Activated naive CD4-positive, alpha-beta T cell treated with anti-CD3 and anti-CD28 coated beads, Interleukin-2, amount 50 U/mL, for 72 hours (primary cell): Measurements from ENCODE around the gene FXN. TPM values are rescaled to one million over a fixed set of nuclear protein-coding genes. Genes with fewer than 3 reads are reported as not detected.
A peak's percentile ranks its signal among the peaks of the same experiment; 100 is the strongest.

Experiments
- ATAC-seq, 2 donors: fragments of 150-1000 bp; cut with Tn5 transposase; 2 replicates each; pipeline ENCODE4 v1.10.0; 2021; ENCODE audit warnings: mild to moderate bottlenecking in 2 of 2, moderate library complexity in 2 of 2
- DNase-seq, 2 donors: peaks; one replicate each; pipeline ENCODE4 v3.0.0; 2021 to 2022; ENCODE audit warnings: low spot score in 2 of 2
- H3K27ac Mint-ChIP-seq, 2 donors: one replicate each; pipeline ENCODE4 v1.8.0; 2022; ENCODE audit warnings: mild to moderate bottlenecking in 2 of 2, mixed read lengths in 2 of 2
- H3K36me3 Mint-ChIP-seq, 2 donors: one replicate each; pipeline ENCODE4 v1.8.0; 2022; ENCODE audit warnings: mixed read lengths in 2 of 2
- H3K9me3 Mint-ChIP-seq, 2 donors: one replicate each; pipeline ENCODE4 v1.8.0; 2022; ENCODE audit warnings: mixed read lengths in 2 of 2
- total RNA-seq, 2 donors: library from RNA; stranded (reverse); gene quantifications; one replicate each; pipeline ENCODE4 v1.2.3, GENCODE V29; 2022

Gene FXN
- total RNA-seq, 2 donors from 2014 or later: 7.0 to 22.9 TPM

DNA sequence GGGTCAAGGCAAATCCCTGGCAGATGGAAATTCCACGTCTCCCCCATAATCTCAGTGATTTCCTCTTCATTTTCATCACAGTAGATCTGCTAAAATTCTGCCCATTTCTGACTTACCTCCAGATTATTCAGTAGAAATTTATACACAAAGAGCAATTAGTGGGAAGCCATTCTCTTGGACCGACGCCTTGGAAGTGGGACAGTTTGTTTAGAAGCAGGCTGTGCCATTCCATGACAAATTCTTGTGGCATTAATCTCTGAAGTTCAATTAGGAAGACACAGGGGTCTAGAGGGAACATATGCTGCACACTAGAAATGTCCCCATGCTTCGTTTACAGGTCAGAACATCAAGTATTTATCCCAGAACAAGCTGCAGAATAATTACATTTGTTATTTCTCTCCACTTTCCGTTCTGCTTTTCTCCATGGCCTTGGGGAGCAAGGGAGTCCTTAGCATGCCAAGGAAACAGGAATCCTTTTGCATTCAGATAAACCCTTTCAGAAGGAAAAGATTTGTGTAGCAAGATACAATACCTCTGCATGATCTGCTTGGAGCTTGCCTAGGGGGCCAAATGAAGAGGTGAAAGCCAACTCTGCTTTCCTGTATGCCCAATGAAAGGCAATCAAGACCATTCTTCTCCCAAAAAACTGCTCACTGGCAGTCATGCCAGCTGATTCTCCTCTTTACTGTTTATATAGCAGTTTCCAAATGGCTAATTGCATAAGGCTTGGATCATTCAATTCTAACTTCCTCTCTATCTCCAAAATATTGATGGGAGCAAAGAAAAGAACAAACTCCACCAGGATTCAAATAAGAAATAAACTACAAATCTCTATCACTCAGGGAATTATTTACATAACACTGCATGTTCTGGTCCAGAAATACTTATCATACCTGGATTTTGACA lies 19.1 kb upstream of the FXN start:
- H3K36me3 Mint-ChIP-seq: no peaks in the 10 kb centered on the region
- no peaks in the 10 kb centered on the region for H3K9me3 Mint-ChIP-seq
- H3K27ac Mint-ChIP-seq: no peak overlapping the region
- no peak for DNase-seq
- ATAC-seq: no peak

DNA sequence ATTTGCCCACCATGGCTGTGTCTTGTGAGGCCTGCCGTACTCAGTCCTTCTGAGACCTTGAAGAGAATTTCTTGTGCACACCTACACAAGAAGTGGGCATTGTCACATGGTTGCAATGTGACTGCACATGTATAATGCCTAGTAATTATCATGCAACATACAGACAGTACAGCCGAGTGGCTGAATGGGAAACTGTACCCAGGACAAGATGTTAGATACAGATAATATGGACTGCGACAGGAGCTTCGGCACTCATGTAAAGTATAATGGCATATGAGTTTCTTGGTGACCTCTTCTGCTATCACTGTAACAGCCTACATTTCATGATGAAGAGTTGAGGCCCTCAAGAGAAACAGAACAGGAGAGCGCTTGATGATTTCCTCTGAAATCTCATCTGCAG lies 16.8 kb upstream of the FXN start:
- DNase-seq (no peak), ATAC-seq (no peak)
- Mint-ChIP-seq H3K27ac (no peak overlapping the region), H3K9me3 (no peaks in the 10 kb centered on the region), H3K36me3 (no peaks in the 10 kb centered on the region)

DNA sequence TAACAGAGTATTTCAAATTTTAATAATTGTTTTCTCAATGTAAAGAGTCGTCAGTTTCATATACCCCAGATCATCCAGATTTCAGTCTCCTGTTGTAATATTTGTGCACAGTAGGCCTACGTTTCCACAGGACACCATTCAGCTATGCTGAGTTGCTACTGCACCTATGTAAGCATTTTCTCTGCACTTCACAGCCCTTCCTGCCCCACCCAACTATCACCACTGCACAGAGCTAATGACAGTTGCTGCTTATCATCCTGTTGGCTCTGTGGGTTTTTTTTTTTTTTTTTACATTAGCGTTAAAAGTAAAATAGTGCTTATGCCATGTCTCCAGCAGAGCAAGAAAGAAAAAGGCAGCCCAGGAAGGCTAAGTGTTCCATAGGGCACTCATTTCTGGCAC lies 15.7 kb upstream of the FXN start:
- H3K9me3 Mint-ChIP-seq: no peaks in the 10 kb centered on the region
- no peak for ATAC-seq
- H3K27ac Mint-ChIP-seq: no peak overlapping the region

DNA sequence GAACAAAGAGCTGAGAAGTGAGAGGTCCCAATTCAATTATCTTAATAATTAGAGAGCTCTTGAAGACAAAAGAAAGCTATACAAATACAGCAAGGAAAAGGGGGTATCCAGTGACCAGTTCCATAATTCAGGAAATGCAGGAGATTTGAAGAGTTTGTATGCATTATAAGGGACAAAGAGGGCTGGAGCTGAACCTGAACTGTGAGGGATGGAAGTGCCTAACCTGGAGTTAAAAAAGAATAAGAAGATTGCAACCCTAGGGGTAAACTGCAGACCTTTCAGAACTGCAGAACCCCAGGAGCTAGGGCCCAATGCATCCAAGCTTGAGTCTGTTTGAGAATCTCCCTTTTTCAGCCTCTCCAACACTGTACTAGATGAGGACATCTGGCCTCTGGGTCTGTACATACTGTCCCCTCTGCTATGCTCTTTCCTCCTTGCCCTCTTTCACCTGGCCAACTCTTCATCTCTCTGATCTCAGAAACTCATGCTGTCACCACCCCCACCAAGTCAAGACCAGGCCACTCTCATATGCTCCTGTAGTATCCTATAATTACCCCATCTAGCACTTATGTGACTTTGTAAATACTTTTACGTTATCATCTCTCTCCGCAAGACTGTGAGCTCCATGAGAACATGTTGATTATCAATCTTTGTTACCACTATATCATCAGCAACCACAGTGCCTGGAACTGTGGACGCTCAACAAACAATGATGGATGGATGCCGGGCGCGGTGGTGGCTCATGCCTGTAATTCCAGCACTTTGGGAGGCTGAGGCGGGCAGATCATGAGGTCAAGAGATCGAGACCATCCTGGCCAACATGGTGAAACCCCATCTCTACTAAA lies 15.0 kb upstream of the FXN start:
- no peak for DNase-seq
- H3K27ac Mint-ChIP-seq: no peak overlapping the region
- no peaks in the 10 kb centered on the region for H3K36me3 Mint-ChIP-seq
- ATAC-seq: no peak
- no peaks in the 10 kb centered on the region for H3K9me3 Mint-ChIP-seq

More for the DNA sequence above, 15.7 kb upstream of the FXN start:
- DNase-seq: no peak
- no peaks in the 10 kb centered on the region for H3K36me3 Mint-ChIP-seq

DNA sequence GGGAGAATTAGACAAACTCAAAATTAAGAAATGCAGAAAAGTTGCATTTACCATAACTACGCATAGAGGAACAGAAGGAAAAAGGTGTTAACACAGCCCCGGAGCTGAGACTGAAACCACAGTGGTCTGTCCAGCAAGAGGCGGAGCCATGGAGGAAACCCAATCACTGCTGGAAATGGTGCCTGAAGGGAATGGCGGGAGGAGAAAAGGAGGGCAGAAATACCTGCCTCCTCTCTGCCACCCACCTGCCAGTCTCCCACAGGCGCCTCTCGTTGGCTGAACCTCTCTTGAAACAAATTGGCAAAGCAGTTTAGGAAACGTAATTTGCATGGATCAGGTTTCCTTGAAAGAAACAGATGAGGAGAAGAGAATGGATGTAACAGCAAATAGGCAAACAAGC lies 11.9 kb upstream of the FXN start:
- no peaks in the 10 kb centered on the region for H3K9me3 Mint-ChIP-seq
- no peak for DNase-seq
- H3K36me3 Mint-ChIP-seq: no peaks in the 10 kb centered on the region
- no peak for ATAC-seq
- H3K27ac Mint-ChIP-seq: no peak overlapping the region

DNA sequence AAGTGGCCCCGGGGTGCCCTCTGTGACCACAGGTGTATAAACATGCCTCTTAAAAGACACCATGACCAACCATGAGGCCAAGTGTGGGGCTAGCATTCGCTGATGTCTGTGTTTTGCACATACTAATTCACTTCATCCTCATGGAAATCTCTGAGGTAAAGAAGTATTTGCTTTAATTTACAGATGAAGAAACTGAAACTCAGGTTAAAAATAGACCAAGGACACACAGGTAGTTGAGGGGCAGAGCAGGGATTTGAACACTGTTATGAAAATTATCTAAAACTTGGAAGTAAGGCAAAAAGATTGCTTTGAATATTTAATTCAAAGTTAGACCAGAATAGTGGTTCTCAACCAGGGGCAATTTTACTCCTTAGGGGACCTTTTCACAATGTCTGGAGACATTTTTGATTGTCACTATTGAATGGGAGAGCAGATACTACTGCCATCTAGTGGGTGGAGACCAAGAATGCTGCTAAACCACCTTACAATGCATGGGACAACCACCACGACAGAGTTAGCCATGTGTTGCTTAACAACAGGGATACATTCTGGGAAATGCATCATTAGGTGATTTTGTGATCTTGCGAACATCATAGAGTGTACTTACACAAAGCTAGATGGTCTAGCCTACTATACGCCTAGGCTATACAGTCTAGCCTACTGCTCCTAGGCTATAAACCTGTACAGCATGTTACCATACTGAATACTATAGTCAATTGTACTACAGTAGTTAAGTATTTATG lies 8.0 kb upstream of the FXN start:
- peaks cover 0 to 9% of the 10 kb centered on the region in 2 donors for H3K36me3 Mint-ChIP-seq
- ATAC-seq (peak; percentile 75 to 78), DNase-seq (peak in 1 of 2 donors; percentile 51)
- H3K9me3 Mint-ChIP-seq: peaks cover 0 to 5% of the 10 kb centered on the region in 2 donors
- peak overlapping the region in 1 of 2 donors; percentile 75 for H3K27ac Mint-ChIP-seq

DNA sequence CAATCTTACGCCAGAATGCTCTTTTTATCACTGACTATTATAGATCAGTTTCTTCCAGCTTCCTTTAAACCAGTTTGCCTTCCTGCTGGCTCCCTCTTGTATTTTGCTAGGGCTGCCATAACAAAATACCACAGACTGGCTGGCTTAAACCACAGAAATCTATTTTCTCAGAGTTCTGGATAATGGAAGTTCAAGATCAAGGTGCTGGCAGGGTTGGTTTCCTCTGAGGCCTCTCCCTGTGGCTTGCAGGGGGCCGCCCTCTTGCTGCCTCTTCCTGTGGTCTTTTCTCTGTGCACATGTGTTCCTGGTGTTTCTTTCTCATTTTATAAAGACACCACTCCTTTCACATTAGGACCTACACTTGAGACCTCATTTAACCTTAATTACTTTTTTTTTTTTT lies 6.8 kb upstream of the FXN start:
- ATAC-seq (peak; percentile 67 to 75), DNase-seq (peak in 1 of 2 donors; percentile 11)
- Mint-ChIP-seq H3K27ac (no peak overlapping the region), H3K9me3 (peaks cover 0 to 5% of the 10 kb centered on the region in 2 donors), H3K36me3 (peaks cover 0 to 9% of the 10 kb centered on the region in 2 donors)

DNA sequence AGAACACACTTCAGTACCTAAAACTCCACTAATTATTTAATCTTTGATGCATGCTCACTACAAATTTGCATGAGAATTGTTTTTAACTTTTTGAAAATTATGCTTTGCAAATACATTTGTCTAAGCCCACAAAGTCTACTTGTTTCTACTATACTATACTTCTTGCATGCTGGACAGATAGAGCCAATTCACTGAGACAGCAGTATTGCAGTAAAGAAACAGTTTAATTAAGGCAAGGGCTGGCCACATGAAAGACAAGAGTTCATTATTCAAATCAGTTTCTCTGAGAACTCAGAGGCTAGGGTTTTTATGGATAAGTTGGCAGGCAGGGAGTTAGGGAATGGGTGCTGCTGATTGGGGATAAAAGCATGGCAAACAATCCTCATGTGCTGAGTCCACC lies 6.0 kb upstream of the FXN start:
- DNase-seq: no peak
- Mint-ChIP-seq H3K27ac (no peak overlapping the region), H3K36me3 (peaks cover 0 to 9% of the 10 kb centered on the region in 2 donors), H3K9me3 (peaks cover 0 to 5% of the 10 kb centered on the region in 2 donors)
- ATAC-seq: no peak

DNA sequence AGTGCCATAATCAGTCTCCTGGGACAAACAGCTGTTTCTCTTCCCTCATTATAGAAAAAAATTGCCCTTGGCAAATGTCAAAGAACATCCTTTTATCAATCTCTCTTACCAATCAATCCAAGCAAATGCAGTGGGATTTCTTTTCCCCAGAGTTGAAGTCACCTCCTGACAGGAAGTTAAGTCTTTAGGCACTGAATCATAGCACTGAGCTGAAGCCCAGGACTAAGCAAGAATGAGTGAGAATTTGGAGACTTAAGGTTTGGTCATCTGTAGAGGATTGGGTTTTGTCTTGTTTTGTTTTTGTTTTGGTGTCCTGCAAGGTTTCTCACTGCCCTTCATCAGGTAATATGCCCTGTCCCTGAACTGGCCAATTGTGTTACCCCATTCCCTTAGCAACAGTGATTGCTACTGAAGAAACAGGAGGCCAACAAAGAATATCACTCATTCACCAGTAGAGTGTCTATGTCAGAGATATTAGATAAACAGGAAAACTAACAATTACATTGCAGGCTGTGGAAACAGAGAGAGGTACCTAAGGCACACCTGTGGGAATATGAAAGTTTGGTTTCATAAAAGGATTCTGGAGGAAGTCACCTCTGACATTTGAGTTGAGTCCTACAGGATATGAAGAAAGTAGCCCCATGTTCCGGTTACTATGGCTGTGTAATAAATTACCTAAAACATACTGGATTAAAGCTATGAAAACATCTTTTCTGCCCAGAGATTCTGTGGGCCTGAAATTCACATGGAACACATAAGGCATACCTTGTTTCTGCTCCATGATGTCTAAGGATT lies 4.5 kb upstream of the FXN start:
- Mint-ChIP-seq H3K27ac (peak overlapping the region in 1 of 2 donors; percentile 52), H3K9me3 (peaks cover 0 to 5% of the 10 kb centered on the region in 2 donors), H3K36me3 (peaks cover 2 to 11% of the 10 kb centered on the region in 2 donors)
- ATAC-seq (no peak), DNase-seq (no peak)

DNA sequence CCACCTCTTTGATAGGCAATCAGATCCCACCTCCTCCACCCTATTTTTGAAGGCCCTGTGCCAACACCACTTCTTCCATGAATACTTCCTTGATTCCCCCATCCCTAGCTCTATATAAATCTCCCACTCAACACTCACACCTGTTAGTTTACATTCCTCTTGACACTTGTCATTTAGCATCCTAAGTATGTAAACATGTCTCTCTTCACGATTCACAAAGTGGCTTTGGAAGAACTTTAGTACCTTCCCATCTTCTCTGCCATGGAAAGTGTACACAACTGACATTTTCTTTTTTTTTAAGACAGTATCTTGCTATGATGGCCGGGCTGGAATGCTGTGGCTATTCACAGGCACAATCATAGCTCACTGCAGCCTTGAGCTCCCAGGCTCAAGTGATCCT lies 1.5 kb upstream of the FXN start:
- ATAC-seq (no peak), DNase-seq (no peak)
- H3K9me3 Mint-ChIP-seq: peaks cover 0 to 5% of the 10 kb centered on the region in 2 donors
- H3K36me3 Mint-ChIP-seq: peaks cover 9 to 19% of the 10 kb centered on the region in 2 donors
- no peak overlapping the region for H3K27ac Mint-ChIP-seq

DNA sequence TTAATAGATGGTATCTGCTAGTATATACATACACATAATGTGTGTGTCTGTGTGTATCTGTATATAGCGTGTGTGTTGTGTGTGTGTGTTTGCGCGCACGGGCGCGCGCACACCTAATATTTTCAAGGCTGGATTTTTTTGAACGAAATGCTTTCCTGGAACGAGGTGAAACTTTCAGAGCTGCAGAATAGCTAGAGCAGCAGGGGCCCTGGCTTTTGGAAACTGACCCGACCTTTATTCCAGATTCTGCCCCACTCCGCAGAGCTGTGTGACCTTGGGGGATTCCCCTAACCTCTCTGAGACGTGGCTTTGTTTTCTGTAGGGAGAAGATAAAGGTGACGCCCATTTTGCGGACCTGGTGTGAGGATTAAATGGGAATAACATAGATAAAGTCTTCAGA lies 757 bp downstream of the FXN start:
- H3K9me3 Mint-ChIP-seq: no peaks in the 10 kb centered on the region
- peaks cover 9% of the 10 kb centered on the region in 2 donors for H3K36me3 Mint-ChIP-seq
- DNase-seq (peak in 1 of 2 donors; percentile 12), ATAC-seq (peak; percentile 25 to 46)
- H3K27ac Mint-ChIP-seq: peak overlapping the region; percentile 85 to 95

DNA sequence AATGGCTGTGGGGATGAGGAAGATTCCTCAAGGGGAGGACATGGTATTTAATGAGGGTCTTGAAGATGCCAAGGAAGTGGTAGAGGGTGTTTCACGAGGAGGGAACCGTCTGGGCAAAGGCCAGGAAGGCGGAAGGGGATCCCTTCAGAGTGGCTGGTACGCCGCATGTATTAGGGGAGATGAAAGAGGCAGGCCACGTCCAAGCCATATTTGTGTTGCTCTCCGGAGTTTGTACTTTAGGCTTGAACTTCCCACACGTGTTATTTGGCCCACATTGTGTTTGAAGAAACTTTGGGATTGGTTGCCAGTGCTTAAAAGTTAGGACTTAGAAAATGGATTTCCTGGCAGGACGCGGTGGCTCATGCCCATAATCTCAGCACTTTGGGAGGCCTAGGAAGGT lies 1.2 kb downstream of the FXN start:
- ATAC-seq (no peak), DNase-seq (no peak)
- Mint-ChIP-seq H3K36me3 (peaks cover 9% of the 10 kb centered on the region in 2 donors), H3K27ac (peak overlapping the region; percentile 85 to 95), H3K9me3 (no peaks in the 10 kb centered on the region)

DNA sequence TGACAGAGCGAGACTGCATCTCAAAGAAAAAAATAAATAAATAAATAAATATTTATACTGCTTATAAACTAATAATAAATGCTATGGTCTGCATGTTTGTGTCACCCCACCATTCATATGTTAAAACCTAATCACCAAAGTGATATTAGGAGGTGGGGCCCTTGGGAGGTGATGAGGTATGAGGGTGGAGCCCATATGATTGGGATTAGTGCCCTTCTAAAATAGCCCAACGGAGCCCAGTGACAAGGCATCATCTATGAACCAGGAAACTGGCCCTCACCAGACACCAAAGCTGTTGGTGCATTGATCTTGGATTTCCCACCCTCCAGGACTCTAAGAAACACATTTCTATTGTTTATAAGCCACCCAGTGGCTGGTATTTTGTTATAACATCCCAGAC lies 5.1 kb downstream of the FXN start:
- H3K36me3 Mint-ChIP-seq: peaks cover 9% of the 10 kb centered on the region in 2 donors
- H3K9me3 Mint-ChIP-seq: no peaks in the 10 kb centered on the region
- H3K27ac Mint-ChIP-seq: no peak overlapping the region
- ATAC-seq (no peak), DNase-seq (no peak)

DNA sequence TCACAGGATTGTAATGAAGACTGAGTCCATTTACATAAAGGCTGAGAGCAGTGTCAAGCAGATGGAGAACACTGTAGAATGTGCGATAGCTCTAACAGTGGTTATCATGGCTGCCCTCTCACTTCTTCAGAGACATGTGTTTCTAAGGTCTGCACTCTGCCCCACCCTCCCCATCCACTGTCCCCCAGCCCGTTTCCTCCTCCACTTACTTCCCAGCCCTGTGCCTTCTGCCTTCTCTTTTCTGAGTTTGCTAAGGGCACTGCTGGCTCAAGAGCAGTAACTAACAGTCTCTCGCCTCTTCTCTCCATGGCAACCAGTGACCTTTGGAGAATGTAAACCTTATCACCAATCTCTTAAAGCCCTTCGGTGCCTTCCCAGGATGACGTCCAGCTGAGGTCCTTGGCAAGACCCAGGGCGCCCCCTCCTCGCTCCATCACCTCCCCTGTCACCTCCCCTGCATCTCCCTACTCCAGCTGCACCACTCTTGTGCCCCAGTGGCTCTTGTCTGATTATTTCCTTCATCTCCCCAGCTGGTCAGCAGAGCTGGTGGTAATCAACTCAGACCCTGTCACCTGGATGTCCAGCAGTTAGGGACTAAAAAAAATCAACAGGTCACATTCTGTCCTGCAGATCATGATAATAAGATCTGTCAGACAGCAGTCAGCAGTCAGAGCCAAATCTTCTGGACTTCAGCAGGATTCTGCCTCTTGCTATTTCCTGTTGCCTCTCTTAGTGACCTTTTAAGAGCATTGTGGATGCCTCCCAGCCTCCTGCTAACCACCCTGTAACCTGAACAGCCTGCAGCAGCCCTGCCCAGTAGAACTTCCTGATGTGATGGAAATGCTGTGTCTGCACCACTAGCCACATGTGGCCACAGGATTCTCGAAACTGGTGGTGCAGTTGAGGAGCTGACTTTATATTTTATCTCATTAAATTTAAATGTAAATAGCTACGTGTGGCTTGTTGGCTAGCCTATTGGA lies 9.0 kb downstream of the FXN start:
- no peak for DNase-seq
- Mint-ChIP-seq H3K36me3 (no peaks in the 10 kb centered on the region), H3K27ac (peak overlapping the region; percentile 47 to 96), H3K9me3 (no peaks in the 10 kb centered on the region)
- ATAC-seq: peak in 1 of 2 donors; percentile 81

DNA sequence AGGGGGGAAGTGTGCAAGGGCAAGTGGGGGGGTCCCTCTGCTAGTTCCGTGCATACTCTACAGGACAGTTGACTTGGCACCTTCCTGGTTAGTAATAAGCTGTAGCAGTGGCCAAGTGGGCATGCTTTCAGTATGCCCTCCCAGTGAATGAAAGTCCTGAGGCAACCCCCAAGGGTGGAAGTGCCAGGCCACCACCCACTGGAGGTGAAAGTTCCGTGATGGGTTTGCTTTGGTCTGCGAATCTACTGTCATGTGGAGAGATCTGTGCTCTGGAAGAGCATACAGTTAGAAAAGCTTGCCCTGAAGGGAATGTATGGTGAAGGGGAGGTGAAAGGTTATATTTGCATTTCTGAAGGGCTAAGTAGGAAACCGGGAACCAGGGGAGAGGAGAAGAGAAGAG lies 10.3 kb downstream of the FXN start:
- Mint-ChIP-seq H3K27ac (peak overlapping the region in 1 of 2 donors; percentile 12), H3K36me3 (no peaks in the 10 kb centered on the region), H3K9me3 (no peaks in the 10 kb centered on the region)
- ATAC-seq (no peak), DNase-seq (no peak)
